MG63 (cell line): Measurements from ENCODE around the gene COA1. TPM values are rescaled to one million over a fixed set of nuclear protein-coding genes. Genes with fewer than 3 reads are reported as not detected.
"Not testable (repeated sequence)": the region's sequence is repeated elsewhere in the genome, so short reads cannot be mapped to it uniquely, and the experiment has no call there.

Experiments used
- DNase-seq: peaks from one replicate; pipeline ENCODE4 v3.0.0-alpha.2; 2020
- H3K27me3 ChIP-seq: fragments of 250-450 bp; sonication (Bioruptor Pico); 2 replicates; pipeline ENCODE4 v1.5.1; 2020; ENCODE audit warnings: mild to moderate bottlenecking, moderate library complexity
- H3K36me3 ChIP-seq: fragments of 250-450 bp; sonication (Bioruptor Pico); 2 replicates; pipeline ENCODE4 v1.5.1; 2020; ENCODE audit warnings: mild to moderate bottlenecking, moderate library complexity
- H3K4me3 ChIP-seq: fragments of 250-450 bp; sonication (Bioruptor Pico); 2 replicates; pipeline ENCODE4 v1.5.1; 2020; ENCODE audit warnings: mild to moderate bottlenecking, moderate library complexity
- H3K9me3 ChIP-seq: fragments of 250-450 bp; sonication (Bioruptor Pico); 2 replicates; pipeline ENCODE4 v1.5.1; 2020; ENCODE audit warnings: mild to moderate bottlenecking, moderate library complexity
- total RNA-seq: library from RNA; depleted of rRNA; stranded (reverse); fragments of >200 nt; shearing (Covaris generic); gene quantifications from 2 replicates; pipeline ENCODE4 v1.2.3, GENCODE V29; 2014; ENCODE audit warnings: low replicate concordance

The COA1 gene
- total RNA-seq, 1 experiment from 2014 or later = 58.9 TPM

- no peak overlapping the region for H3K4me3 ChIP-seq
- H3K27me3 ChIP-seq = no peaks in the 10 kb centered on the region
- no peak for DNase-seq
These were observed 25.8 kb downstream of the COA1 start for GRCh38 chr7:43703573-43703972.

GRCh38 chr7:43702974-43703373 lies 26.3 kb downstream of the COA1 start:
- H3K36me3 ChIP-seq = peaks cover 31% of the 10 kb centered on the region
- DNase-seq = no peak
- H3K9me3 ChIP-seq = peaks cover 15% of the 10 kb centered on the region
- H3K4me3 ChIP-seq = no peak overlapping the region
- H3K27me3 ChIP-seq = no peaks in the 10 kb centered on the region

More at GRCh38 chr7:43703573-43703972, 25.8 kb downstream of the COA1 start:
- peaks cover 16% of the 10 kb centered on the region for H3K9me3 ChIP-seq
- H3K36me3 ChIP-seq = peaks cover 31% of the 10 kb centered on the region

- DNase-seq = no peak
- peaks cover 13% of the 10 kb centered on the region for H3K9me3 ChIP-seq
- peaks cover 28% of the 10 kb centered on the region for H3K36me3 ChIP-seq
- no peak overlapping the region for H3K4me3 ChIP-seq
- no peaks in the 10 kb centered on the region for H3K27me3 ChIP-seq
These were observed 27.4 kb downstream of the COA1 start for GRCh38 chr7:43701929-43702328.

- H3K9me3 ChIP-seq = peaks cover 13% of the 10 kb centered on the region
- H3K27me3 ChIP-seq = no peaks in the 10 kb centered on the region
- peaks cover 28% of the 10 kb centered on the region for H3K36me3 ChIP-seq
- H3K4me3 ChIP-seq = no peak overlapping the region
- DNase-seq = no peak
These were observed 27.8 kb downstream of the COA1 start for GRCh38 chr7:43701500-43701854.

GRCh38 chr7:43700646-43701499 lies 28.4 kb downstream of the COA1 start:
- peaks cover 13% of the 10 kb centered on the region for H3K9me3 ChIP-seq
- no peak overlapping the region for H3K4me3 ChIP-seq
- no peak for DNase-seq
- H3K36me3 ChIP-seq = peaks cover 23% of the 10 kb centered on the region
- no peaks in the 10 kb centered on the region for H3K27me3 ChIP-seq

GRCh38 chr7:43700059-43700501 lies 29.2 kb downstream of the COA1 start:
- H3K9me3 ChIP-seq = peaks cover 13% of the 10 kb centered on the region
- H3K4me3 ChIP-seq = no peak overlapping the region
- H3K36me3 ChIP-seq = peaks cover 15% of the 10 kb centered on the region
- no peaks in the 10 kb centered on the region for H3K27me3 ChIP-seq
- no peak for DNase-seq

GRCh38 chr7:43698460-43699255 lies 30.7 kb downstream of the COA1 start:
- peaks cover 6% of the 10 kb centered on the region; the same call in 1 of the 2 replicates for H3K36me3 ChIP-seq
- no peaks in the 10 kb centered on the region for H3K27me3 ChIP-seq
- H3K4me3 ChIP-seq = no peak overlapping the region
- 0 out of 2 replicates have a peak, but pooled peaks cover 6% of the 10 kb centered on the region for H3K9me3 ChIP-seq
- peak; percentile 65 for DNase-seq

GRCh38 chr7:43697690-43698089 lies 31.6 kb downstream of the COA1 start:
- H3K27me3 ChIP-seq = no peaks in the 10 kb centered on the region
- H3K4me3 ChIP-seq = no peak overlapping the region
- H3K9me3 ChIP-seq = no peaks in the 10 kb centered on the region
- DNase-seq = no peak
- H3K36me3 ChIP-seq = no peaks in the 10 kb centered on the region

- Histone ChIP-seq H3K36me3 (no peaks in the 10 kb centered on the region), H3K4me3 (no peak overlapping the region), H3K27me3 (no peaks in the 10 kb centered on the region), H3K9me3 (no peaks in the 10 kb centered on the region)
- no peak for DNase-seq
These were observed 34.0 kb downstream of the COA1 start for GRCh38 chr7:43695365-43695764.

GRCh38 chr7:43694399-43694748 lies 34.9 kb downstream of the COA1 start:
- no peak for DNase-seq

GRCh38 chr7:43693687-43694398 lies 35.5 kb downstream of the COA1 start:
- peak; percentile 49 for DNase-seq
- no peaks in the 10 kb centered on the region for H3K36me3 ChIP-seq
- no peaks in the 10 kb centered on the region for H3K9me3 ChIP-seq
- H3K4me3 ChIP-seq = no peak overlapping the region
- H3K27me3 ChIP-seq = no peaks in the 10 kb centered on the region

More at GRCh38 chr7:43694399-43694748, 34.9 kb downstream of the COA1 start:
- Histone ChIP-seq H3K27me3 (no peaks in the 10 kb centered on the region), H3K9me3 (no peaks in the 10 kb centered on the region), H3K4me3 (no peak overlapping the region), H3K36me3 (no peaks in the 10 kb centered on the region)

GRCh38 chr7:43692582-43693373 lies 36.5 kb downstream of the COA1 start:
- Histone ChIP-seq H3K9me3 (no peaks in the 10 kb centered on the region), H3K36me3 (no peaks in the 10 kb centered on the region), H3K27me3 (no peaks in the 10 kb centered on the region), H3K4me3 (no peak overlapping the region)
- DNase-seq = peak; percentile 41

- Histone ChIP-seq H3K27me3 (no peaks in the 10 kb centered on the region), H3K9me3 (no peaks in the 10 kb centered on the region), H3K36me3 (no peaks in the 10 kb centered on the region), H3K4me3 (no peak overlapping the region)
- no peak for DNase-seq
These were observed 37.7 kb downstream of the COA1 start for GRCh38 chr7:43691611-43692010.

GRCh38 chr7:43689115-43689514 lies 40.2 kb downstream of the COA1 start:
- no peaks in the 10 kb centered on the region for H3K27me3 ChIP-seq
- no peak overlapping the region for H3K4me3 ChIP-seq
- no peaks in the 10 kb centered on the region; the same call in 1 of the 2 replicates for H3K9me3 ChIP-seq
- no peak for DNase-seq
- no peaks in the 10 kb centered on the region for H3K36me3 ChIP-seq

GRCh38 chr7:43687866-43688265 lies 41.5 kb downstream of the COA1 start:
- DNase-seq, H3K36me3 ChIP-seq, H3K4me3 ChIP-seq, H3K27me3 ChIP-seq, H3K9me3 ChIP-seq: not testable (repeated sequence)

GRCh38 chr7:43686991-43687390 lies 42.3 kb downstream of the COA1 start:
- Histone ChIP-seq H3K36me3 (no peaks in the 10 kb centered on the region; the same call in 1 of the 2 replicates), H3K4me3 (no peak overlapping the region), H3K9me3 (no peaks in the 10 kb centered on the region; the same call in 1 of the 2 replicates), H3K27me3 (no peaks in the 10 kb centered on the region)
- no peak for DNase-seq
